ENCODE data around the gene KCNC3. TPM values are rescaled to one million over a fixed set of nuclear protein-coding genes. Genes with fewer than 3 reads are reported as not detected.

KCNC3 gene
- total RNA-seq, 1 donor from 2014 or later = 19.2 TPM

DNA sequence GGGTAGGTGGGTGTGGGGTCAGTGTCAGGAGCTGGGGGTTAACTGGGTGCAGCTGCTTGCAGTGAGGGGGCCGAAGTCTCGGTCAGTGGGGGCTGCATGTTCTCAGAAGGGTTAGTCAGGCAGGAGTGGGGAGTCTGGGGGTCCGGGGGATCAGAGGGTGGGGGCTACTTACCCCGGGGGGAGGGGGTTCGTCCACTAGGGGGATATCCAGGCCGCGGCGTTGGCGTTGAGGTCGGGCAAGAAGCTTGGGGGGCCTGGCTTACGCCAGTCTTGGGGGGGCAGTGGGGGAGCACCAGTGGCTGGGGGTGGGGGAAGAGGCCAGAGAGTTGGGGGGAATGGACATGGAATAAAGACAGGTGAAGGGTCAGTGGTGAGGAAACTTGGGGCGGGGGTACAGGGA, 9.1 kb downstream of the KCNC3 start:
- Mint-ChIP-seq H3K4me1 (ENCODE audit: low read depth) (peaks cover 10% of the 10 kb centered on the region), H3K27me3 (ENCODE audit: low read depth) (peaks cover 7% of the 10 kb centered on the region), H3K27ac (no peak overlapping the region), H3K36me3 (ENCODE audit: low read depth) (peaks cover 3% of the 10 kb centered on the region), H3K9me3 (no peaks in the 10 kb centered on the region), H3K4me3 (ENCODE audit: low read depth) (no peak overlapping the region)
- no peak for DNase-seq (ENCODE audit: low spot score)
- intact Hi-C loops (cut with micrococcal nuclease) = no loop called here

DNA sequence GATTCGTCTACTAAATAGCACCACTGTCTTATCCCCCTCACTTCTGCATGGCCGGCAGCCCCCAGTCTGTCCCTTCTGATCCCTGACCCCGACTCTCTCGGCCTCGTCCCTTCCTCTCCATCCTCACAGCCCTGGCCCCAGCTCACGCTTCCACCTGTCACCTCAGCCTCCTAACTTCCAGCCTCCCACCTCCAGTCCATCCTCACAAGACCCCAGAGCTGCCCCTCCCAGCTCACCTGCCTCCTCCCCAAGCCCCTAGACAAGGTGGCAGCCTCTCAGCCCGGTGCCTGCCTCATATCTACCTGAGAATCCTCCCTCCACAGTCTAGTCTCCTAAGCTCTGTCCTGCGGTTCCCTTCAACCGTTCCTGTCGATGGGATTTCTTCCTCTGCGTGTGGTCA, 10.0 kb downstream of the KCNC3 start:
- no peaks in the 10 kb centered on the region for H3K9me3 Mint-ChIP-seq
- DNase-seq (ENCODE audit: low spot score) = no peak
- H3K36me3 Mint-ChIP-seq (ENCODE audit: low read depth) = peaks cover 3% of the 10 kb centered on the region
- H3K27ac Mint-ChIP-seq = no peak overlapping the region
- H3K27me3 Mint-ChIP-seq (ENCODE audit: low read depth) = peaks cover 13% of the 10 kb centered on the region
- H3K4me3 Mint-ChIP-seq (ENCODE audit: low read depth) = no peak overlapping the region
- peaks cover 9% of the 10 kb centered on the region for H3K4me1 Mint-ChIP-seq (ENCODE audit: low read depth)
- intact Hi-C loops (cut with micrococcal nuclease) = no loop called here

DNA sequence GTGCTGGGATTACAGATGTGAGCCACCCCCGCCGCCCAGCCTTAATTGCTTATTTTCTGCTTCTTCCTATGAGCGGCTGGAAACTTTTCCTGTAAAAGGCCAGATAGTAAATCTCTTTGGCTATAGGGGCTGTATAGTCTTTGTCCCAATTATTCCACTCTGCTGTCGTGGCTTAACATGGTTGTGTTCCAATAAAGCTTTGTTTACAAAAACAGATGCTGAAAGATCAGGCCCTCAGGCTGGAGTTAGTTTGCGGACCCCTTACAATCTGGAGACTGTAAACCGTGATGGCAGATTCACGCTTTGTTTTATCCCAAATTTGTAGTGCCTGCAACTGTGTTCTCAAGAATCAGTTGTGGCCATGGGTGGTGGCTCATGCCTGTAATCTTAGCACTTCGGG, 10.7 kb downstream of the KCNC3 start:
- no peak overlapping the region for H3K4me3 Mint-ChIP-seq (ENCODE audit: low read depth)
- DNase-seq (ENCODE audit: low spot score) = no peak
- H3K36me3 Mint-ChIP-seq (ENCODE audit: low read depth) = peaks cover 3% of the 10 kb centered on the region
- no peaks in the 10 kb centered on the region for H3K9me3 Mint-ChIP-seq
- peaks cover 9% of the 10 kb centered on the region for H3K4me1 Mint-ChIP-seq (ENCODE audit: low read depth)
- H3K27me3 Mint-ChIP-seq (ENCODE audit: low read depth) = peaks cover 19% of the 10 kb centered on the region
- intact Hi-C loops (cut with micrococcal nuclease) = no loop called here
- H3K27ac Mint-ChIP-seq = no peak overlapping the region

DNA sequence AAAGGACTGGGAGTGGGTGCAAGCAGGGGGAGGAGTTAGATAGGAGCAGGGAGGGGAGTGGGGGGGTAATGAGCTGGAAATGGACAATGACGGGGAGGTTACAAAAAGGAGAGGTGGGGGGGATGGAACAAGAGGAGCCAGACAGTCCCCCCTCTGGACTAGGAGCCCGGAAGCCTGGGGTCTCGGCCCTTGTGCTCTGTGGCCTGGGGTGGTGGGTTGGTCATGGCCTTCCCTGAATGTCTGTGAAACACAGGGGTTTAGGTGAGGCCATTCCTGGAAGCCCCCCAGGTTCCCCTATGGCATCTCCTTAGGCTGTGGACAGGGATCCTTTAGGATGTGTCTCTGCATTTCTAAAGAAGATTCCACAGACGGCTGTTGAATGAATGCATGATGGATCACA, 12.1 kb downstream of the KCNC3 start:
- Mint-ChIP-seq H3K36me3 (ENCODE audit: low read depth) (no peaks in the 10 kb centered on the region), H3K27me3 (ENCODE audit: low read depth) (peaks cover 28% of the 10 kb centered on the region), H3K27ac (no peak overlapping the region), H3K4me3 (ENCODE audit: low read depth) (no peak overlapping the region), H3K4me1 (ENCODE audit: low read depth) (peaks cover 9% of the 10 kb centered on the region), H3K9me3 (no peaks in the 10 kb centered on the region)
- intact Hi-C loops (cut with micrococcal nuclease) = no loop called here
- DNase-seq (ENCODE audit: low spot score) = no peak

DNA sequence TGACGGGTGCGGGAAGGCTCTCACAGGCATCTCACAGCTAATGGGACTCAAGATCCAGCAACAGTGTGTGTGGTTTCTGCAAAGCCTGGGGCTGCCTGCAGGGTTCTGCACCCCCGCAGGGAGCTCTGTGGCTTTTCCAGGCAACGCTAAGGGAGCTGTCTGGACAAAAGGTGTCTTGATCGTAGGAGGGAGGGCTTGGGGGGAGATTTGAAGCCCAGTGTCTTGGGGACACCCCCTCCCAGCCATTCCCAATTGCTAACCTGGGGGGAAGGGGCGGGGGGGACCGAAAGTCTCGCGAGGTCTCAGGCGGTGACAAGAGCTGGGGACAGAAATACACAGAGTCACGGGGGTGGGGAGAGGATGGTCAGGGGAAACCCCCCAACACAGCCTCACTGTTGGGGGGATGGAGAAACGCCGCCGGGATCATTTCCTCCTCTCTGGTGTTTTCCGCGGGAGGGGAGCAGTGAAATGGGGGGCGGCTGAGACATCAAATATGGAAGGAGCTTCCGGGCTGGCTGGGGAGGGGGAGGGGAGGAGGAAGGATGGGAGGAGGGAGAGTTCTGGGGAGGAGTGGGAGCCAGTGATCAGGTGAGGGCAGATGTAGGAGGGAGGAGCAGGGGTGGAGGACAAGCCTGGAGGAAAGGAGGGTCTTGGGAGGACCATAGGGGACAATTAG, 13.3 kb downstream of the KCNC3 start:
- H3K4me3 Mint-ChIP-seq (ENCODE audit: low read depth) = peak overlapping the region; percentile 77
- no peak for DNase-seq (ENCODE audit: low spot score)
- peaks cover 9% of the 10 kb centered on the region for H3K4me1 Mint-ChIP-seq (ENCODE audit: low read depth)
- intact Hi-C loops (cut with micrococcal nuclease) = no loop called here
- no peaks in the 10 kb centered on the region for H3K36me3 Mint-ChIP-seq (ENCODE audit: low read depth)
- H3K27me3 Mint-ChIP-seq (ENCODE audit: low read depth) = peaks cover 32% of the 10 kb centered on the region
- H3K27ac Mint-ChIP-seq = peak overlapping the region; percentile 33
- H3K9me3 Mint-ChIP-seq = no peaks in the 10 kb centered on the region

DNA sequence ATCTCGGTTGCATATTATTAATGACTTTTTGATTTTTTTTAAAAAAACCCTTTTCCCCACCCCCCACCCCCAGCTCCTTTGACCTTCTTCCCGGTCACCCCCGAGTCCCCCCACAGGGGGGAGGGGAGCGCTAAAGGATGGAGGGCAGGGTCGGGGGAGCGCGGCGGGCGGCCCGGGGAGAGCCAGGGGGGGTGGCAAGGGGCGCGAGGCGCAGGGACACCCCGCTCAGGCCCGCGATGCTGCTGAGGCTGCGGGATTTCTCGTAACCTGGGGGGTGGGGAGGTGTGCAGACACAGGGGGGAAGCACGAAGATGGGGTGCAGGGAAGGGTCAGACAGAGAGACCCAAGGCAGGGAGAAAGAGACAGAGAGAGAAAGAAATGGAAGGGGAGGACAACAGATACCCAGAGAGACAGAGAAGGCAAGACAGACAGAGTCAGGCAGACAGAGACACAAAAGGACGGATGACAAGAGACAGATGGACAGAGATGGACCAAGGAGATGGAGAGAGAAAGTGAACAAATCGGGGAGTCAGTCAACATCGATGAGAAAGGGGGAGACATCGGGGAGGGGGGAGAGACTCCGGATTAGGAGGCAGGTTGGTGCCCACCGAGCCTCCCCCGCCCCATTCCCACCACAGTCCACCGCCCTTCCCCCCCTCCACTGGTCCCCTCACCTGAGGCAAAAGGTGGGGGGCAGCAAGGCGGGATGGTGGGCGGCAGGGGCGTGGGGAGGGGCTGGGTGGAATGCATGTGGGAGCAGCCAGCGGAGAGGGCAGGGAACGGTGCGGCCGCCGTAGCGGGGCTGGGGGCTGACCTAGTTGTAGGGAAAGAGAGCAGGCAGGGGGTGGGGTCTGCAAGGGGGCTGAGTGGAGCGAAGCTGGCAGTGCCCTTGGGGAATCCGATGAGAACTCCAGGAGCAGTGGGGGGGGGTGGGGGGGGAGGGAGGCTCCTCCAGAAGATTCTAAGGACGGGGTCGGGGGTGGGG, 14.2 kb downstream of the KCNC3 start:
- H3K4me3 Mint-ChIP-seq (ENCODE audit: low read depth) = peak overlapping the region; percentile 69
- H3K27me3 Mint-ChIP-seq (ENCODE audit: low read depth) = peaks cover 41% of the 10 kb centered on the region
- peak overlapping the region; percentile 57 for H3K27ac Mint-ChIP-seq
- intact Hi-C loops (cut with micrococcal nuclease) = no loop called here
- no peaks in the 10 kb centered on the region for H3K36me3 Mint-ChIP-seq (ENCODE audit: low read depth)
- no peak for DNase-seq (ENCODE audit: low spot score)
- H3K9me3 Mint-ChIP-seq = no peaks in the 10 kb centered on the region
- peaks cover 9% of the 10 kb centered on the region for H3K4me1 Mint-ChIP-seq (ENCODE audit: low read depth)

DNA sequence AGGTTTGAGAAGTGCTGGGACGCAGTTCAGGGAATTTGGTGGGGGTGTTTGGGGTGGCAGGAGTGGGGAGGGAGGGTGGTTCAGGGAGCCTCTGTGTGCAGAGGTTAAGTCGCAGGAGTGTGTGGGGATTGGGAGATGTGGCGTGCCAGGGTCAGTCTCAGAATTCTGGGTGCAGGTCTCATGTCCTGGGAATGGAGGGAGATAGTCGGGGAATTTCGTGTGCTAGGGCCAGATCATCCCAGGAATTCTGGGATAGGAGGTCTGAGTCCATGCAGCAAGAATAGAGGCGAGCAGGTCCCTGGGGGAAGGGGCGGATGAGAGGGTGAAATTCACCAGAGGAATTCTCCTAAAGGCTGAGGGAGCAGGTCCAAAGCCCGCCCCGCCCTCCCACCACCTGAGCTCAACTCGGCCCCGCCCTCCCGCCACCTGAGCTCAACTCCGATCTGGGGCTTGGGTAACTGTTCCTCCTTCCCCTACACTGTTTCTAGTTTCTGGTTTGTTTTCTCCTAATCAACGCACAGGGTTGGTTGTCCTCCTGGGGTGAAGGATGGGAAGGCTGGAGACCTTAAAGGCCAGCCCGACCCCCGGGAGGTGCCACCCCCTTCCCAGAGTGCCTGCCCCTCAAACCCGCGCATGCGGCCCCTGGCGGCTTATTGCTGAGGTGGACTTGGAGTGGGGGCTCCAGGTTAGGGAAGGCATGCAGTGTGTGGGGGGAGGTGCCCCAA, 15.2 kb downstream of the KCNC3 start:
- Mint-ChIP-seq H3K9me3 (no peaks in the 10 kb centered on the region), H3K4me1 (ENCODE audit: low read depth) (peaks cover 9% of the 10 kb centered on the region), H3K27ac (no peak overlapping the region), H3K4me3 (ENCODE audit: low read depth) (no peak overlapping the region), H3K27me3 (ENCODE audit: low read depth) (peaks cover 44% of the 10 kb centered on the region), H3K36me3 (ENCODE audit: low read depth) (no peaks in the 10 kb centered on the region)
- DNase-seq (ENCODE audit: low spot score) = no peak
- intact Hi-C loops (cut with micrococcal nuclease) = no loop called here

DNA sequence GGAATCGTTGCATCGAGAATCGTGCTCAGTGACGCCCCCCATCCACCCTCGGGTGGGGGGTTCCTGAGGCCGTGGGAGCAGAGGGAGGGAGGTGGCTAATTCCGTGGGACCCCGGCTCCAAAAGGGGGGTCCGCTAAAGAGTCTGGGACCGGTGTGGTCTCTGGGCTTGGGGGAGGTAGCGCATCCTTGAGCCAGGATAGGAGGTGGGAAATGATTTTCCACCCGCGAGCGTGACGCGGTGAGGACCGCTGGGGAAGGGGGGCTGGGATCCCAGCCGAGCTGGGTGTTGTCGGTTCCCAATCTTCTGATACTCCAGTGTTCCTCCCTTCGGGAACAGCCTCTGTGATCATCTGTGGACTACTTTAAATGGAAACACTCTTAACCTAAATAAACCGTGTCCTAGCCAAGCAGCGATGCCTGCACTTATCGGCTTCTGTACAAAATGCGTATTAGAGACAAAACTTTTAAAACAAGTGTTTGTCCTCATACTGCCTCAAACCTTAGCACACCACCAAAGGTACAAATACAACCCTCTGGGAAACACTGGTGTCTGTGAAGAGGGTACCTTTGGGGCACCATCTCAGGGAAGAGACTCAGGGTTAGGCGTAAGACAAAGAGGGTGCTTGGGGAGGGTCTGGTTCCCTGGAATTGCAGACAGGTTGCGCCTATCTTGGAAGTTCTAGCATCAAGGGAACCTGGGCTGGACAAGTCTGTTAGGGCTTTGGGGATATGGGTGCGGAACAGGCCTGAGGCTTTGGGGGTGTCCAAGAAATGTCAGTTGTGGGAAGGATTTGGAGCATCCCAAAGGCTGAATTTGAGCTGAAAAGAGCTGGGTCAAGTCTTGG, 16.0 kb downstream of the KCNC3 start:
- H3K36me3 Mint-ChIP-seq (ENCODE audit: low read depth) = no peaks in the 10 kb centered on the region
- no peak overlapping the region for H3K4me3 Mint-ChIP-seq (ENCODE audit: low read depth)
- no peaks in the 10 kb centered on the region for H3K9me3 Mint-ChIP-seq

DNA sequence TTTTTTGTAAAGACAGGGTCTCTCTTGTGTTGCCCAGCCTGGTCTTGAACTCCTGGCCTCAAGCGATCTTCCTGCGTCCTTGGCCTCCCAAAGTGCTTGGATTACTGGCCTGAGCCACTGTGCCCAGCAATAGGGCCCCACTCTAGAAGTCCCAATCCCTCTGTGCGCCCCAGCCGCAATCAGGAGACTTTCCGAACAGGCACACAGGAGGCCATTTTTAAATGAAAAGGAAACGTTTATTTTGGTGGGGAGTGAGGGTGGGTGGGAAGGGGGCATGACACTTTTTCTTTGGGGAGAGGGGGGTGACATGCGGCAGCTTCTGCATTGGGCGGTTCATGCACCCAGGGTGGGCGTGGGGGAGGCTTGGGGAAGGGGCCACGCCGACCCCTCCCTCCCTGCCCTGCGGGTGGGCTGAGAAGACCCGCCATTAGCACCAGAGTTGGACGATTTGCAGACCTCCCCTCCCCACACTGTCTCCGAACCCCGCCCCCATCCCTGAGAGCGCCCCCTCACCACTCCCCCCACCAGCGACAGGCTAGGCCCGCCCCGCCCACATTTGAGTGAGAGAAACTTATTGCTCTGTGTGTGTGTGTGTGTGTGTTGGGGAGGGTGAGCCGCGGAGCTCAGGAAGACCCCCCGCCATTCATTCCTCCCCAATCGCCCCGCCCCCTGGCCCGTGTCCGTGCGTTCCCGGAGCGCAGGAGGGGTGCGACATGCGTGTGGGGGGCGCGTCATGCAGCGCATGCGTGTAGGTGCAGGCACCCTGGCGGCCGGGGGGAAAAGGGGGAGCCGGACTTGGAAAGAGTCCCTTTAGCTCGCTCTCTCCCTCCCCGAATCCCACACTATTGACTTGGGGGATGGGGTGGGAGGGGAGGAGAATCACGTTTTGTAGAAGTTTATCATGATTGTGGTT, 17.2 kb downstream of the KCNC3 start:
- no peaks in the 10 kb centered on the region for H3K9me3 Mint-ChIP-seq
- peaks cover 57% of the 10 kb centered on the region for H3K27me3 Mint-ChIP-seq (ENCODE audit: low read depth)
- DNase-seq (ENCODE audit: low spot score) = no peak
- intact Hi-C loops (cut with micrococcal nuclease) = no loop called here
- no peaks in the 10 kb centered on the region for H3K36me3 Mint-ChIP-seq (ENCODE audit: low read depth)
- no peak overlapping the region for H3K4me3 Mint-ChIP-seq (ENCODE audit: low read depth)
- H3K4me1 Mint-ChIP-seq (ENCODE audit: low read depth) = peaks cover 9% of the 10 kb centered on the region
- no peak overlapping the region for H3K27ac Mint-ChIP-seq

More for the DNA sequence above, 16.0 kb downstream of the KCNC3 start:
- DNase-seq (ENCODE audit: low spot score) = no peak
- Mint-ChIP-seq H3K4me1 (ENCODE audit: low read depth) (peaks cover 9% of the 10 kb centered on the region), H3K27ac (no peak overlapping the region), H3K27me3 (ENCODE audit: low read depth) (peaks cover 50% of the 10 kb centered on the region)
- intact Hi-C loops (cut with micrococcal nuclease) = no loop called here

DNA sequence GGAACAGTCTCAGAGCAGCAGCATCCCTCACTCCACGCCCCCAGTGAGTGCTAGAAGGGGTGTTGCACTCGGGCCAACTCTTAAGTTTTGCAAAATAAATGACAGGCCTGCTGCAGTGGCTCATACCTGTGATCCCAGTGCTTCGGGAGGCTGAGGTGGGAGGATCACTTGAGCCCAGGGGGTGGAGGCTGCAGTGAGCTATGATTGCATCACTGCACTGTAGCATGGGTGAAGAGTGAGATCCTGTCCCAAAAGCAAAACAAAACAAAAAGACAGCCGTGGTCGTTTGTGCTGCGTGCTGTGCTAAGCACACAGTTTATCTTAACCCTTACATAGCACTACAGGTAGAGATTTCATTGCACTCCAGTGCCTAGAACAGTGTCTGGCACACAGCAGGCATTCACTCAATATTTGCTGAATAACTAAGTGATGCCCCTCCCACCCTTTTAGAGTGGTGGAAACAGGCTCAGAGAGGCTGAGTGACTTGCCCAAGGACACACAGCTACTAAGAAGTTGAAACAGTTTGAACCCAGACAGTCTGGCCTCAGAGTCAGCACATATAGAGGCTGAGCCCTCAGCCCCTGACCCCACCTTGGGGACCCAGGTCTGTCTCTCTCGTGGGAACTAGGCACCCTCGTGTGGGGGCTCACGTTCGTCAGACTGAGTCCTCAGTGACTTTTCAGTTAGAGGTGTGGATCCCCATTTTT, 18.3 kb downstream of the KCNC3 start:
- Mint-ChIP-seq H3K4me1 (ENCODE audit: low read depth) (peaks cover 7% of the 10 kb centered on the region), H3K36me3 (ENCODE audit: low read depth) (no peaks in the 10 kb centered on the region), H3K27me3 (ENCODE audit: low read depth) (peaks cover 62% of the 10 kb centered on the region), H3K27ac (no peak overlapping the region), H3K9me3 (no peaks in the 10 kb centered on the region), H3K4me3 (ENCODE audit: low read depth) (no peak overlapping the region)
- no peak for DNase-seq (ENCODE audit: low spot score)
- intact Hi-C loops (cut with micrococcal nuclease) = no loop called here
